ENCODE measurements around the gene DNLZ. TPM values are rescaled to one million over a fixed set of nuclear protein-coding genes. Genes with fewer than 3 reads are reported as not detected.
A peak's percentile ranks its signal among the peaks of the same experiment; 100 is the strongest.

Gene DNLZ
- total RNA-seq, 4 donors from 2014 or later = 37.9 to 65.1 (median 54.3) TPM

DNA sequence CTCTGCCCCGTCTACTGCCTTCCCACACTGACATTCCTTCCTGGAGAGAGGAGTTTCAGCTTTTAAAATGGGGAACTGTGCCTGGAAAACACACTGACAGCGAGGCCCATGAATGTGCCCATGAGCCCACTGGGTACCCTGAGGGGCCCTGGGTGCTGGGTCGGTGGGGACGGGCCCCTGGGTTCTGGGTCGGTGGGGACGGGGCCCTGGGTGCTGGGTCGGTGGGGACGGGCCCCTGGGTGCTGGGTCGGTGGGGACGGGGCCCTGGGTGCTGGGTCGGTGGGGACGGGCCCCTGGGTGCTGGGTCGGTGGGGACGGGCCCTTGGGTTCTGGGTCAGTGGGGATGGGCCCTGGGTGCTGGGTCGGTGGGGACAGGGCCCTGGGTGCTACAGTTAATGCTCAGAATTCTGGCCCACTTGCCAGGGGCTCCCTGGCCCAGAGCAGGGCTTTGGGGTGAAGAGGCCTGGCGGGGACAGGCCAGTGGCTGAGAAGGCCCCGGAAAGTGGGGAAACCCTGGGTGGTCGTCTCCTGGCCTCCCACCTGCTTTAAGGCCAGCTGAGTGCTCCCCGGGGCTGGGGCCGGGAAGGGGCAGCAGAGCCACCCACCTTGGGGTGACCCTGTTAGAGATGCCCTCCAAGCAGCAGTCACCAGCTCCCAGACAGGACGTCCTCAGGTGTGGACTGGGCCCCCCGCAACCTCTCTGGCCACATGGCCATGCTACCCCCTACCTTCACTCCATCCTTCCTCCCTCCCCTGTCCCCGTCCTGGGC lies 33.7 kb downstream of the DNLZ start:
- Histone ChIP-seq H3K4me1 (peaks cover 0 to 11% of the 10 kb centered on the region in 2 donors), H3K27me3 (peaks cover 4 to 24% (median 16%) of the 10 kb centered on the region in 3 donors), H3K27ac (no peak overlapping the region), H3K36me3 (no peaks in the 10 kb centered on the region), H3K4me3 (no peak overlapping the region), H3K9me3 (no peaks in the 10 kb centered on the region)
- intact Hi-C loops (cut with DNase I; ENCODE audit: low total_unique reads) = no loop called here
- DNase-seq (no peak), ATAC-seq (no peak)
- TF ChIP-seq, protein P1, sequence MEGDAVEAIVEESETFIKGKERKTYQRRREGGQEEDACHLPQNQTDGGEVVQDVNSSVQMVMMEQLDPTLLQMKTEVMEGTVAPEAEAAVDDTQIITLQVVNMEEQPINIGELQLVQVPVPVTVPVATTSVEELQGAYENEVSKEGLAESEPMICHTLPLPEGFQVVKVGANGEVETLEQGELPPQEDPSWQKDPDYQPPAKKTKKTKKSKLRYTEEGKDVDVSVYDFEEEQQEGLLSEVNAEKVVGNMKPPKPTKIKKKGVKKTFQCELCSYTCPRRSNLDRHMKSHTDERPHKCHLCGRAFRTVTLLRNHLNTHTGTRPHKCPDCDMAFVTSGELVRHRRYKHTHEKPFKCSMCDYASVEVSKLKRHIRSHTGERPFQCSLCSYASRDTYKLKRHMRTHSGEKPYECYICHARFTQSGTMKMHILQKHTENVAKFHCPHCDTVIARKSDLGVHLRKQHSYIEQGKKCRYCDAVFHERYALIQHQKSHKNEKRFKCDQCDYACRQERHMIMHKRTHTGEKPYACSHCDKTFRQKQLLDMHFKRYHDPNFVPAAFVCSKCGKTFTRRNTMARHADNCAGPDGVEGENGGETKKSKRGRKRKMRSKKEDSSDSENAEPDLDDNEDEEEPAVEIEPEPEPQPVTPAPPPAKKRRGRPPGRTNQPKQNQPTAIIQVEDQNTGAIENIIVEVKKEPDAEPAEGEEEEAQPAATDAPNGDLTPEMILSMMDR (IDR thresholded peaks at IDR 0.05 in 4 of 5, conservative IDR thresholded peaks at IDR 0.05 in 1 of 5) = no peak
- TF ChIP-seq POLR2A (IDR thresholded peaks at IDR 0.05) = no peak
- in situ Hi-C loops (cut with MboI; ENCODE audit: low sequenced_read_pairs in 4 of 4) = no loop called here

DNA sequence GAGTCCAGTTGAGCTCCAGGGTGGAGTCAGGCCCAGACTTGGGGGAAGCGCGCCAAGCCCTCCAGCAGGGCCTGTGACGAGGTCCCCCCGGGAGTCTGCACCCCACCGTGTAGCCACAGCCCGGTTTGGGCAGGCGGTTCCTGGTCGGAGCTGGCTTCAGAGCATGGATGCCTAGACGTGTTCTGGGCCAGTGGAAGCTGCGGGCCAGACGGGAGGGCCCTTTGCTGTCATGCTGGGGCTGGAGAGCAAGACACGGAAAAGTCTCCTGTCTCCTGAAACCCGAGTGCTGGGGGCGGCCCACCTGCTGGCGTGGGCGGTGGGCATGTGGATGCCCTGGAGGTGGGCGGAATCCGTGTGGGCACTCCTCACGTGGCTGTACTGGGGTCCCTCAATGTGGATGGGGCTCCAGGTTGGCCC lies 34.3 kb downstream of the DNLZ start:
- H3K4me3 ChIP-seq = no peak overlapping the region
- peaks cover 0 to 11% of the 10 kb centered on the region in 2 donors for H3K4me1 ChIP-seq
- H3K36me3 ChIP-seq = no peaks in the 10 kb centered on the region
- in situ Hi-C loops (cut with MboI; ENCODE audit: low sequenced_read_pairs in 4 of 4) (no loop called here), intact Hi-C loops (cut with DNase I; ENCODE audit: low total_unique reads) (no loop called here)
- TF ChIP-seq POLR2A (IDR thresholded peaks at IDR 0.05) = no peak
- TF ChIP-seq, protein P1 (IDR thresholded peaks at IDR 0.05 in 4 of 5, conservative IDR thresholded peaks at IDR 0.05 in 1 of 5) = no peak
- no peak for DNase-seq
- peaks cover 4 to 24% (median 16%) of the 10 kb centered on the region in 3 donors for H3K27me3 ChIP-seq
- ATAC-seq = no peak
- H3K9me3 ChIP-seq = no peaks in the 10 kb centered on the region
- H3K27ac ChIP-seq = no peak overlapping the region

DNA sequence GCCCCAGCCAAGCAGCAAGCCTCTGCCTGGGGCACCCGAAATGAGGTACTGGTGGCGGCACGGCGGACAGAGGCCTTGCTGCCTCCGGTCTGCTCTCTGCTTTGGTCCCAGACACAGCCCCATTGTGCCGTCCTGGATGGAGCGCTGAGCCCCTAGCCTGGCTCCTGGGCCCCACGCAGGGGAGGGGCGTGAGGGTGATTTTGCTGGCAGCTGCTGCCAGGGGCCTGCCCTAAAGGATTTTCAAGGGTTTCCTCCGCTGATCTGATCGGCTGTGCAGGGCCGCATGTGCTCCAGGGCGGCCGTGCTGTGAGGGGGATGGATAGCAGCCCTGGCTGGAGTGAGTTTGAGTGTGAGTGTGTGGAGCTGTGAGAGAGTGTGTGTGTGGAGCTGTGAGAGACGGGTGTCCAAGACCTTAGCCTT lies 34.9 kb downstream of the DNLZ start:
- Histone ChIP-seq H3K36me3 (no peaks in the 10 kb centered on the region), H3K4me3 (peak overlapping the region in 3 of 4 donors; percentile 46 to 57 (median 53)), H3K4me1 (peaks cover 0 to 11% of the 10 kb centered on the region in 2 donors), H3K27me3 (peaks cover 5 to 24% (median 16%) of the 10 kb centered on the region in 3 donors), H3K9me3 (no peaks in the 10 kb centered on the region), H3K27ac (no peak overlapping the region)
- intact Hi-C loops (cut with DNase I; ENCODE audit: low total_unique reads) = no loop called here
- no peak for ATAC-seq
- no peak for DNase-seq
- TF ChIP-seq POLR2A (IDR thresholded peaks at IDR 0.05) = no peak
- TF ChIP-seq, protein P1 (IDR thresholded peaks at IDR 0.05 in 4 of 5, conservative IDR thresholded peaks at IDR 0.05 in 1 of 5) = no peak
- in situ Hi-C loops (cut with MboI; ENCODE audit: low sequenced_read_pairs in 4 of 4) = no loop called here

DNA sequence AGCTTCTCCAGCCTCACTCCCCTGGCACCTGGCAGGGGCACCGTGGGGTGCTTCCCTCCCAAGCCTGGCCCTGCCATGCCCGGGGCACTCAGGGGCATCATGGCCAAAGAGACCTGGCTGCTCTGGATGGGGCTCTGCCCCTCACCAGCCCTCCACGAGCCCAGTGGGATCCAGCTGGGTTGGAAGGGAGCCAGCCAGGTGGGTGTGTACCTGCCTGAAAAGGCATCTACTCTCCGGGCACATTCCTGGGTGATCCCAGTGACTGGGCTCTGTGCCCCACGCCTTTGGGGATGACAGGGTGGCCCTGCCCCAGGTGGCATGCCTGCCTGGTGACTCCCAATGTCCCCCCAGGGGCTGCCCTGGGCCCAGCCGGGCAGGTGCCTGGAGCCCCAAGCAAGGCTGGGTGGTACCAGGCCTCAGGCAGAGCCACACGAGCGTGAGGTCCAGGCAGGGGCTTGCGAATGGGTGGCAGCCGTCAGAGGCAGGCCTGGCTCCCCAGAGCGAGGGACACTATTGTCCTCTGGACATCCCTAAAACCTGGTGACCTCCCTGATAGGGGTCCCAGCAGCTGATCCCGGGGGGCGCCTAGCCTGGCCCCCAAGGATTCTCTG lies 35.4 kb downstream of the DNLZ start:
- intact Hi-C loops (cut with DNase I; ENCODE audit: low total_unique reads) (no loop called here), in situ Hi-C loops (cut with MboI; ENCODE audit: low sequenced_read_pairs in 4 of 4) (no loop called here)
- DNase-seq = no peak
- no peaks in the 10 kb centered on the region for H3K36me3 ChIP-seq
- TF ChIP-seq, protein P1 (IDR thresholded peaks at IDR 0.05 in 4 of 5, conservative IDR thresholded peaks at IDR 0.05 in 1 of 5) = no peak
- TF ChIP-seq POLR2A (IDR thresholded peaks at IDR 0.05) = no peak
- ATAC-seq = peak in 1 of 2 donors; percentile 14
- no peaks in the 10 kb centered on the region for H3K9me3 ChIP-seq
- peaks cover 0 to 11% of the 10 kb centered on the region in 2 donors for H3K4me1 ChIP-seq
- peak overlapping the region in 2 of 4 donors; percentile 22 to 44 for H3K27ac ChIP-seq
- H3K27me3 ChIP-seq = peaks cover 6 to 24% (median 16%) of the 10 kb centered on the region in 3 donors
- H3K4me3 ChIP-seq = peak overlapping the region; percentile 46 to 57 (median 52)
